Progenitor cell of endocrine pancreas (in vitro differentiated cells): Measurements from ENCODE around the gene ZMAT5. TPM values are rescaled to one million over a fixed set of nuclear protein-coding genes. Genes with fewer than 3 reads are reported as not detected.
A peak's percentile ranks its signal among the peaks of the same experiment; 100 is the strongest.

Source experiments
- DNase-seq: peaks from one replicate; pipeline ENCODE4 v3.0.0; 2021; ENCODE audit warnings: low spot score; ENCODE audit not compliant: unreplicated experiment
- H3K27ac Mint-ChIP-seq: 2 replicates; pipeline ENCODE4 v1.8.0; 2021; ENCODE audit warnings: mild to moderate bottlenecking, moderate library complexity, mixed read lengths
- H3K27me3 Mint-ChIP-seq: 2 replicates; pipeline ENCODE4 v1.8.0; 2021; ENCODE audit warnings: mixed read lengths
- H3K36me3 Mint-ChIP-seq: 2 replicates; pipeline ENCODE4 v1.8.0; 2022; ENCODE audit warnings: mixed read lengths; ENCODE audit not compliant: insufficient read depth
- H3K4me1 Mint-ChIP-seq: 2 replicates; pipeline ENCODE4 v1.8.0; 2021; ENCODE audit warnings: low read depth, mixed read lengths
- H3K4me3 Mint-ChIP-seq: 2 replicates; pipeline ENCODE4 v1.8.0; 2021; ENCODE audit warnings: low read depth, mild to moderate bottlenecking, moderate library complexity, mixed read lengths
- H3K9me3 Mint-ChIP-seq: 2 replicates; pipeline ENCODE4 v1.8.0; 2021; ENCODE audit warnings: low read depth, mixed read lengths
- total RNA-seq: library from RNA; stranded (reverse); gene quantifications from 2 replicates; pipeline ENCODE4 v1.2.1, GENCODE V29; 2021
- TF ChIP-seq, protein P1 (sequence below): fragments of 200-600 bp; sonication (generic); IDR thresholded peaks from one replicate; pipeline ENCODE4 v1.5.0; 2021; ENCODE audit warnings: antibody characterized with exemption, mild to moderate bottlenecking; ENCODE audit not compliant: unreplicated experiment

The ZMAT5 gene
- total RNA-seq, 1 donor from 2014 or later, result 21.1 TPM

DNA sequence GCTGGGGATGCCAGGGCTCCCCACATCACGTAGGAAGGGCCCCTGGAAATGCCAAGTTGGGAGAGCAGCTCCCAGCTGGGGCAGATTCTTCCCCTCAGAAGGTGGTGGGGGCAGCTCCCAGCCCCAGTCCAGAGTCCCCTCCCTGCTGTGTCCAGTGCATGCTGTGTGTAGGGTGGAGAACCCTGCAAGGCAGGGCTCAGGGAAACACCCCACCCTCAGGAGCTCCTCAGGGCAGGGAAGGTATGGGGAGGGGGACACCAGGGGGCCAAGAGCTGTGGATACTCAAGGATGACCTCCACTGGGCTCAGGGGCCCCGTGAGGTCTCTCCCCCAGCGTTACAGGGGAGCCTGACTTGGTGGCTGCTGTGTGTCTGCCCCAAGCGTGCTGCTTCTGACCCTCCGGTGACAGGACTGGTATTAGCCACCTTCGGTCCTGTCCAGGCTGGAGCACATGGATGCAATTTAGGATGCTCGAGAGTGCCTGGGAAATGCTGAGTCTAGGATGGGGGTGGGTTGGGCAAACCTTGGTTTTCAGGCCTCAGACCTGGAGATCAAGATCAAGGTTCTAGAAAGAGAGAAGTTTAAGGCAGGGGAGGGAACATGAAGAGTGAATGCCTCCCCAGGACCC, 63.1 kb downstream of the ZMAT5 start:
- Mint-ChIP-seq H3K27me3 (peaks cover 21% of the 10 kb centered on the region), H3K9me3 (no peaks in the 10 kb centered on the region), H3K36me3 (no peaks in the 10 kb centered on the region), H3K4me3 (no peak overlapping the region), H3K4me1 (peaks cover 30% of the 10 kb centered on the region), H3K27ac (no peak overlapping the region)
- DNase-seq, result no peak
- TF ChIP-seq, protein P1, sequence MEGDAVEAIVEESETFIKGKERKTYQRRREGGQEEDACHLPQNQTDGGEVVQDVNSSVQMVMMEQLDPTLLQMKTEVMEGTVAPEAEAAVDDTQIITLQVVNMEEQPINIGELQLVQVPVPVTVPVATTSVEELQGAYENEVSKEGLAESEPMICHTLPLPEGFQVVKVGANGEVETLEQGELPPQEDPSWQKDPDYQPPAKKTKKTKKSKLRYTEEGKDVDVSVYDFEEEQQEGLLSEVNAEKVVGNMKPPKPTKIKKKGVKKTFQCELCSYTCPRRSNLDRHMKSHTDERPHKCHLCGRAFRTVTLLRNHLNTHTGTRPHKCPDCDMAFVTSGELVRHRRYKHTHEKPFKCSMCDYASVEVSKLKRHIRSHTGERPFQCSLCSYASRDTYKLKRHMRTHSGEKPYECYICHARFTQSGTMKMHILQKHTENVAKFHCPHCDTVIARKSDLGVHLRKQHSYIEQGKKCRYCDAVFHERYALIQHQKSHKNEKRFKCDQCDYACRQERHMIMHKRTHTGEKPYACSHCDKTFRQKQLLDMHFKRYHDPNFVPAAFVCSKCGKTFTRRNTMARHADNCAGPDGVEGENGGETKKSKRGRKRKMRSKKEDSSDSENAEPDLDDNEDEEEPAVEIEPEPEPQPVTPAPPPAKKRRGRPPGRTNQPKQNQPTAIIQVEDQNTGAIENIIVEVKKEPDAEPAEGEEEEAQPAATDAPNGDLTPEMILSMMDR, result no peak

DNA sequence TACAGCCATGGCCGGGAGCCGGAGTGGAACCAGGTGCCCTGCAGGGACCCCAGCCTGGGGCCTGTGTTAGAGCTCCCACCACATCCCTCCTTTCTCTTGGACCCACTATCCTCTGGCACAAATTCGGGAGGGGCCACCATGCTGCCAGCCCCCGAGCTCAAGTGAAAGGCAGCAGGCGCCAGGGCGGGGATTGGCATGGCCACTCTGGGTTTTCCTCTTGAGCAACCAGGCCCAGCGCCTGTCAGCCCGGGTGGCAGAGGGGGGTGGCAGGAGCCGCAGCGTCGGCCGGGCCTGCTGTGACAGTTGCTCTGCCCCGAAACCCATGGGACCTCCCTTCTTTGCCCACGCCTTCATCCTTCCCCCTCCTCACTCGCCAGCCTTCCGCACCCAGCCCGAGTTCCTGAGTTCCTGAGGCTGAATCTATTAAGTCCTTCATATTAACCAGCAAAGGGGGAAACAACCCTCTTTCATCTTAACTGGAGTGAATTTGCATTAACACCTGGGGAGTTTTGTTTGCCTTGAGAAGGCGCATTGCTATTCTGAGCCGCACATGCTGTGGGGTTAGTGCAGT, 63.8 kb downstream of the ZMAT5 start:
- H3K4me1 Mint-ChIP-seq, result peaks cover 30% of the 10 kb centered on the region
- DNase-seq, result no peak
- H3K27me3 Mint-ChIP-seq, result peaks cover 16% of the 10 kb centered on the region
- H3K4me3 Mint-ChIP-seq, result no peak overlapping the region
- H3K9me3 Mint-ChIP-seq, result no peaks in the 10 kb centered on the region
- TF ChIP-seq, protein P1, result no peak
- H3K27ac Mint-ChIP-seq, result no peak overlapping the region
- H3K36me3 Mint-ChIP-seq, result no peaks in the 10 kb centered on the region

GRCh38 chr22:29702000-29702930, 64.5 kb downstream of the ZMAT5 start:
- Mint-ChIP-seq H3K4me1 (peaks cover 30% of the 10 kb centered on the region), H3K36me3 (no peaks in the 10 kb centered on the region), H3K27me3 (peaks cover 13% of the 10 kb centered on the region), H3K9me3 (no peaks in the 10 kb centered on the region), H3K4me3 (peak overlapping the region; percentile 57), H3K27ac (peak overlapping the region; percentile 76)
- TF ChIP-seq, protein P1, result no peak
- no peak for DNase-seq

- Mint-ChIP-seq H3K4me1 (peaks cover 25% of the 10 kb centered on the region), H3K36me3 (no peaks in the 10 kb centered on the region), H3K4me3 (peak overlapping the region; percentile 57), H3K9me3 (no peaks in the 10 kb centered on the region), H3K27ac (peak overlapping the region; percentile 76), H3K27me3 (peaks cover 11% of the 10 kb centered on the region)
- TF ChIP-seq, protein P1, result peak; percentile 52
- DNase-seq, result no peak
Measured at GRCh38 chr22:29701155-29701999, 65.4 kb downstream of the ZMAT5 start.

DNA sequence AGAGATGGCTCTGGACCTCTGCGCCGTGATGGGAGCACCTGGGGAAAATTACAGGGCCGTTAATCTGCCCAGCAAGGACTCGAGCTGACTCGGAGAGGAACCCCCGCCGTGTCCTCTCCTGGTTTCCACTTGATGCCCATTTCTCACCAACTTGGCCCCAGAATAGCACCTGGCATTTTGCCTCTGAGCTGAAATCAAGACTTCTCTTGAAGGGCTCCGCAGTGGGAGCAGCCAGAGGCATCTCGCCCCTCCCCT, 66.0 kb downstream of the ZMAT5 start:
- no peak overlapping the region for H3K4me3 Mint-ChIP-seq
- TF ChIP-seq, protein P1, result no peak

More for the DNA sequence above, 66.0 kb downstream of the ZMAT5 start:
- DNase-seq, result no peak
- H3K27me3 Mint-ChIP-seq, result peaks cover 11% of the 10 kb centered on the region
- H3K36me3 Mint-ChIP-seq, result no peaks in the 10 kb centered on the region
- H3K4me1 Mint-ChIP-seq, result peaks cover 21% of the 10 kb centered on the region
- H3K27ac Mint-ChIP-seq, result peak overlapping the region; percentile 20
- H3K9me3 Mint-ChIP-seq, result no peaks in the 10 kb centered on the region
